ENCODE measurements around the gene PARP8.

The PARP8 gene

GRCh38 chr5:50832657-50833284 lies 166.3 kb downstream of the PARP8 start:
- DNase-seq (ENCODE audit: low read depth) = no peak
- no peak overlapping the region for H3K4me3 ChIP-seq (ENCODE audit: low read length)
- no peak for TF ChIP-seq CTCF (conservative IDR thresholded peaks at IDR 0.05; ENCODE audit: low read length)

GRCh38 chr5:50836356-50836755 lies 169.9 kb downstream of the PARP8 start:
- H3K4me3 ChIP-seq (ENCODE audit: low read length) = no peak overlapping the region
- TF ChIP-seq CTCF (conservative IDR thresholded peaks at IDR 0.05; ENCODE audit: low read length) = no peak
- DNase-seq (ENCODE audit: low read depth) = no peak

- no peak overlapping the region for H3K4me3 ChIP-seq (ENCODE audit: low read length)
- no peak for DNase-seq (ENCODE audit: low read depth)
- no peak for TF ChIP-seq CTCF (conservative IDR thresholded peaks at IDR 0.05; ENCODE audit: low read length)
Observed at GRCh38 chr5:50839472-50839871, 173.0 kb downstream of the PARP8 start.

DNA sequence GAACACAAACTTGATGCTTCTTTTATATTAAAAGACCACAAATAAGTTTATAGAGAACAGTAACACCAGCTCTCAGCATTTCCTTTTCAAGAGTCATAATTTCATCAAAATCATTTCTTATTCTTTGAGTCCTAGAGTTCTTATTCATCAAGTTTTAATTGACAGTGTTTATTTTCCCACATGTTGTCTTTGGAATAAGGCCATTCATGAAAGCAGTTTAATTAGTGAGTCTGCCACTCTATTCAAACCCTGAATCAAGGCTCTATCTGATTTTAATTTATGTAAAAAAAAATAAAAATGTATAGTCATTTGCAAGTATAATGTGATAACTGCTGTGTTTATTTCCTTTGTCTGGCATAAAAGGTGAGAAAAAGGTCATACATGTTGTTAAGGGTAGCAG lies 176.7 kb downstream of the PARP8 start:
- TF ChIP-seq CTCF (conservative IDR thresholded peaks at IDR 0.05; ENCODE audit: low read length) = no peak
- no peak for DNase-seq (ENCODE audit: low read depth)
- H3K4me3 ChIP-seq (ENCODE audit: low read length) = no peak overlapping the region

- TF ChIP-seq CTCF (conservative IDR thresholded peaks at IDR 0.05; ENCODE audit: low read length) = no peak
- H3K4me3 ChIP-seq (ENCODE audit: low read length) = no peak overlapping the region
- no peak for DNase-seq (ENCODE audit: low read depth)
Observed at GRCh38 chr5:50846261-50846660, 179.8 kb downstream of the PARP8 start.

- DNase-seq (ENCODE audit: low read depth) = no peak
- H3K4me3 ChIP-seq (ENCODE audit: low read length) = no peak overlapping the region
- no peak for TF ChIP-seq CTCF (conservative IDR thresholded peaks at IDR 0.05; ENCODE audit: low read length)
Observed at GRCh38 chr5:50849554-50849953, 183.1 kb downstream of the PARP8 start.

- no peak for DNase-seq (ENCODE audit: low read depth)
Observed at GRCh38 chr5:50853151-50853550, 186.7 kb downstream of the PARP8 start.

More at GRCh38 chr5:50853151-50853550, 186.7 kb downstream of the PARP8 start:
- TF ChIP-seq CTCF (conservative IDR thresholded peaks at IDR 0.05; ENCODE audit: low read length) = no peak
- no peak overlapping the region for H3K4me3 ChIP-seq (ENCODE audit: low read length)

All from AG10803 (cell line).